ENCODE measurements around the gene MIXL1.
"Not testable (repeated sequence)": the region's sequence is repeated elsewhere in the genome, so short reads cannot be mapped to it uniquely, and the experiment has no call there.

GRCh38 chr1:226272233-226272902 lies 48.9 kb downstream of the MIXL1 start:
- TF ChIP-seq CTCF (IDR thresholded peaks at IDR 0.05 in 8 of 11, conservative IDR thresholded peaks at IDR 0.05 in 3 of 11); POLR2AphosphoS5 (IDR thresholded peaks at IDR 0.05): not testable (repeated sequence)
